ENCODE measurements around the gene ACOX3. TPM values are rescaled to one million over a fixed set of nuclear protein-coding genes. Genes with fewer than 3 reads are reported as not detected.

Gene ACOX3
- total and polyA plus RNA-seq, 4 experiments from 2014 or later, result 13.3 to 17.3 (median 16.4) TPM

DNA sequence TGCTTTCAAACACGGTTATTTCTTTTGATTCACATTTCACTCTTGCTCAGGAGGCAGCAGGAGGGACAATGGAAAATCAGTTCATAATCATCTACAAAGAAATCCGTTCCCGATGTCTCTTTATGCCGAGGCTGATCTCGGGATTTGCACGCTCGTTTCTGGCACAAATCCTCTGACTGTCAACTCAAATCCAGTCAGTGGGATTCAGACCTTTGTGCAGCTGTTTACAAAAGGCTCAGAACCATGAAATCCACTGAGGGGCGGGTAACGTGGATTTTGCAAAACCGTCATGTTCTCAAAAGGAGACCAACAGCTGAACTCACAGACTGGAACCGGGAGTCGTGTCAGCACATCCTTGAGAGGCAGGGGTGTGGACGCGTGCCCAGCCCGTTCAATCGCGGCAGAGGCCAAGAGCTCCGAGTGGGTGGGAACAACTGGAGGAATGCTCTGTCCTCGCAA, 46.4 kb downstream of the ACOX3 start:
- H3K4me3 ChIP-seq (ENCODE audit: low read length in 2 of 2), result no peak overlapping the region
- ChIA-PET CTCF (ENCODE audit: partially characterized antibody) (interaction anchor here (0.7 kb wide), 1 partner anchor 9 kb away, joined by 3 read pairs; no protein-coding TSS in a partner anchor), POLR2A (ENCODE audit: partially characterized antibody) (no interaction called here)
- no peaks in the 10 kb centered on the region for H3K4me1 ChIP-seq (ENCODE audit: insufficient read depth, low read length)
- Mint-ChIP-seq H3K27ac (no peak overlapping the region), H3K4me3 (no peak overlapping the region), H3K27me3 (no peaks in the 10 kb centered on the region), H3K4me1 (no peaks in the 10 kb centered on the region), H3K9me3 (peaks cover 0 to 2% (median 0%) of the 10 kb centered on the region in 8 donors), H3K36me3 (peaks cover 39 to 52% of the 10 kb centered on the region in 2 donors)
- H3K27me3 ChIP-seq (ENCODE audit: insufficient read depth, low read length), result no peaks in the 10 kb centered on the region
- H3K36me3 ChIP-seq (ENCODE audit: insufficient read depth, low read length), result peaks cover 20% of the 10 kb centered on the region
- no peaks in the 10 kb centered on the region for H3K9me3 ChIP-seq (ENCODE audit: control insufficient read depth in 1 of 2, low read length in 2 of 2)
- intact Hi-C loops (cut with micrococcal nuclease), result no loop called here
- H3K27ac ChIP-seq (ENCODE audit: low read depth, low read length), result no peak overlapping the region
- no peak for DNase-seq

DNA sequence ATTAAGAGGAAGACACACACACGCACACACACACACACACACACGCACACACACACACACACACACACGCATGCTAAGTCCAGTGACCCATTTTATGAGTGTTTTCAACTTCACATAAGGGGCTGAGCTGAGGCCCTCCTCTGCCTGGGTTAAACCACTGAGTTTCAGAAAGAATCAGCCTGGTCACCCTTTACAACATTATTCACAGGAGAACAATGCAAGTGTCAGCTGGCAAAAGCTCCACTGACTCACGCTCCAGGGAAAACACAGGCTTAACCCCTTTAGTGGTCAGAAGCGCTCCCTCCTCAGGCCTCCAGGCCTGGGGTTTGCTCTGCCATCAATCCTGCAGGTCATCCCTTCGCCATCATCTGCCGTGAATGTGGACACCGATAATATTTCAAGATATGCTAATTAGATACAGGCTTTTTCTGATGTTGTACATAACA, 46.9 kb downstream of the ACOX3 start:
- Histone ChIP-seq H3K27ac (ENCODE audit: low read depth, low read length) (no peak overlapping the region), H3K4me1 (ENCODE audit: insufficient read depth, low read length) (no peaks in the 10 kb centered on the region), H3K9me3 (ENCODE audit: control insufficient read depth in 1 of 2, low read length in 2 of 2) (no peaks in the 10 kb centered on the region), H3K4me3 (ENCODE audit: low read length in 2 of 2) (no peak overlapping the region), H3K27me3 (ENCODE audit: insufficient read depth, low read length) (no peaks in the 10 kb centered on the region), H3K36me3 (ENCODE audit: insufficient read depth, low read length) (peaks cover 23% of the 10 kb centered on the region)
- Mint-ChIP-seq H3K4me3 (no peak overlapping the region), H3K27me3 (no peaks in the 10 kb centered on the region), H3K4me1 (no peaks in the 10 kb centered on the region), H3K27ac (no peak overlapping the region), H3K9me3 (peaks cover 0 to 2% (median 0%) of the 10 kb centered on the region in 8 donors), H3K36me3 (peaks cover 36 to 52% of the 10 kb centered on the region in 2 donors)
- ChIA-PET POLR2A (ENCODE audit: partially characterized antibody) (no interaction called here), CTCF (ENCODE audit: partially characterized antibody) (interaction anchor here (0.7 kb wide), 1 partner anchor 9 kb away, joined by 3 read pairs; no protein-coding TSS in a partner anchor)
- DNase-seq, result no peak
- intact Hi-C loops (cut with micrococcal nuclease), result no loop called here

GRCh38 chr4:8392591-8393190, 47.8 kb downstream of the ACOX3 start:
- peak in 1 of 5 donors; percentile 11 for DNase-seq
- no peak overlapping the region for H3K4me3 Mint-ChIP-seq
- peaks cover 0 to 2% (median 0%) of the 10 kb centered on the region in 8 donors for H3K9me3 Mint-ChIP-seq
- no peaks in the 10 kb centered on the region for H3K4me1 Mint-ChIP-seq
- POLR2A ChIA-PET (ENCODE audit: partially characterized antibody), result no interaction called here
- H3K36me3 ChIP-seq (ENCODE audit: insufficient read depth, low read length), result peaks cover 23% of the 10 kb centered on the region
- CTCF ChIA-PET (ENCODE audit: partially characterized antibody), result interaction anchor here (1.3 kb wide), 1 partner anchor 10 kb away, joined by 4 read pairs; no protein-coding TSS in a partner anchor
- H3K9me3 ChIP-seq (ENCODE audit: control insufficient read depth in 1 of 2, low read length in 2 of 2), result no peaks in the 10 kb centered on the region
- no peaks in the 10 kb centered on the region for H3K27me3 ChIP-seq (ENCODE audit: insufficient read depth, low read length)
- H3K4me3 ChIP-seq (ENCODE audit: low read length in 2 of 2), result no peak overlapping the region
- H3K27ac ChIP-seq (ENCODE audit: low read depth, low read length), result no peak overlapping the region
- H3K27ac Mint-ChIP-seq, result peak overlapping the region in 1 of 7 donors; percentile 53
- H3K36me3 Mint-ChIP-seq, result peaks cover 35 to 52% of the 10 kb centered on the region in 2 donors
- intact Hi-C loops (cut with micrococcal nuclease), result no loop called here
- no peaks in the 10 kb centered on the region for H3K27me3 Mint-ChIP-seq
- H3K4me1 ChIP-seq (ENCODE audit: insufficient read depth, low read length), result no peaks in the 10 kb centered on the region

DNA sequence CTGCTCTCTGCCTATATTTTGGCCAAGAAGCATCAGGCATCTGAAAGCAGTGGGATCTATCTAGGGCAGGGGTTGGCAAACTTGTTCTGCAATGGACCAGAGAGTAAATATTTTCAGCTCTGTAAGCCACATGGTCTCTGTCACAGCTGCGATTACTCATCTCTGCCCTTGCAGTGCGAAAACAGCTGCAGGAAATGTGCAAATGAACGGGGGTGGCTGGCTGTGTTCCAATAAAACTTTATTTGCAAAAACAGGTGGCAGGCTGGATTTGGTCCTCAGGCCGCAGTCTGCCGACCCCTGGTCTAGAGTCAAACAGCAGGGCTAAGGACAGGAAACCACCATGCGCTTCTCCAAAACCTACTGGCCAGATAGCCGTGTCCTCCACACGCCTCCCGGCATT, 48.6 kb downstream of the ACOX3 start:
- Mint-ChIP-seq H3K27ac (peak overlapping the region in 1 of 7 donors; percentile 51), H3K36me3 (peaks cover 41 to 53% of the 10 kb centered on the region in 2 donors)
- POLR2A ChIA-PET (ENCODE audit: partially characterized antibody), result no interaction called here

DNA sequence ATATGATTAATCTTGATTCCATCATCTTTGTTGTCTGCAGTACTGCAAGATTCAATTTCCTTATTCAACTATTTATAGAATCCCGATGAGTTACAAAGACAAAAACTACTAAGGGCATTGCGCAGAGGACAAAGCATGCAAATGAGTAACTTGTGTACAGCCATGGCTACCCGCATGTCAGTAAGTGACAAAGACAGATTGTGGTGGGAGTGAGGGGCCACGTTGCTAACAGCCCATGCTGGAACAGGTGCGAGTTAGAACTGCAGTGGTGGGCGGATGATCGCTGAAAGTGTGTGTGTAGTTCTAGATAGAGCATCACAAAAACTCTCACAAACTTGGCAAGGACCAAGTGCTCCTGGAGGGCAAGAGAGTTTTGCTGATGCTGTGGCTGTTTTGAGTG, 49.5 kb downstream of the ACOX3 start:
- Mint-ChIP-seq H3K36me3 (peaks cover 41 to 48% of the 10 kb centered on the region in 2 donors), H3K4me1 (no peaks in the 10 kb centered on the region), H3K27me3 (no peaks in the 10 kb centered on the region), H3K4me3 (no peak overlapping the region), H3K9me3 (peaks cover 0 to 2% (median 0%) of the 10 kb centered on the region in 8 donors), H3K27ac (peak overlapping the region in 1 of 7 donors; percentile 4)
- no peaks in the 10 kb centered on the region for H3K9me3 ChIP-seq (ENCODE audit: control insufficient read depth in 1 of 2, low read length in 2 of 2)
- CTCF ChIA-PET (ENCODE audit: partially characterized antibody), result interaction anchor here (1.3 kb wide), 1 partner anchor 12 kb away, joined by 4 read pairs; no protein-coding TSS in a partner anchor
- H3K4me1 ChIP-seq (ENCODE audit: insufficient read depth, low read length), result no peaks in the 10 kb centered on the region
- DNase-seq, result no peak
- H3K4me3 ChIP-seq (ENCODE audit: low read length in 2 of 2), result no peak overlapping the region
- no peaks in the 10 kb centered on the region for H3K27me3 ChIP-seq (ENCODE audit: insufficient read depth, low read length)
- intact Hi-C loops (cut with micrococcal nuclease), result no loop called here
- H3K27ac ChIP-seq (ENCODE audit: low read depth, low read length), result no peak overlapping the region
- peaks cover 23% of the 10 kb centered on the region for H3K36me3 ChIP-seq (ENCODE audit: insufficient read depth, low read length)
- POLR2A ChIA-PET (ENCODE audit: partially characterized antibody), result no interaction called here

More for the DNA sequence above, 48.6 kb downstream of the ACOX3 start:
- no peaks in the 10 kb centered on the region for H3K27me3 Mint-ChIP-seq
- no peak for DNase-seq
- Histone ChIP-seq H3K27me3 (ENCODE audit: insufficient read depth, low read length) (no peaks in the 10 kb centered on the region), H3K9me3 (ENCODE audit: control insufficient read depth in 1 of 2, low read length in 2 of 2) (no peaks in the 10 kb centered on the region), H3K4me1 (ENCODE audit: insufficient read depth, low read length) (no peaks in the 10 kb centered on the region), H3K36me3 (ENCODE audit: insufficient read depth, low read length) (peaks cover 23% of the 10 kb centered on the region), H3K4me3 (ENCODE audit: low read length in 2 of 2) (no peak overlapping the region), H3K27ac (ENCODE audit: low read depth, low read length) (no peak overlapping the region)
- H3K9me3 Mint-ChIP-seq, result peaks cover 0 to 2% (median 0%) of the 10 kb centered on the region in 8 donors
- CTCF ChIA-PET (ENCODE audit: partially characterized antibody), result interaction anchor here (1.3 kb wide), 1 partner anchor 11 kb away, joined by 4 read pairs; no protein-coding TSS in a partner anchor
- intact Hi-C loops (cut with micrococcal nuclease), result no loop called here
- H3K4me1 Mint-ChIP-seq, result no peaks in the 10 kb centered on the region
- H3K4me3 Mint-ChIP-seq, result no peak overlapping the region

GRCh38 chr4:8390577-8390976, 49.9 kb downstream of the ACOX3 start:
- Mint-ChIP-seq H3K4me1 (no peaks in the 10 kb centered on the region), H3K4me3 (no peak overlapping the region), H3K9me3 (peaks cover 0 to 2% (median 0%) of the 10 kb centered on the region in 8 donors), H3K27me3 (no peaks in the 10 kb centered on the region), H3K27ac (no peak overlapping the region), H3K36me3 (peaks cover 42 to 46% of the 10 kb centered on the region in 2 donors)
- no peak for DNase-seq
- no peaks in the 10 kb centered on the region for H3K9me3 ChIP-seq (ENCODE audit: control insufficient read depth in 1 of 2, low read length in 2 of 2)
- ChIA-PET POLR2A (ENCODE audit: partially characterized antibody) (no interaction called here), CTCF (ENCODE audit: partially characterized antibody) (no interaction called here)
- H3K4me3 ChIP-seq (ENCODE audit: low read length in 2 of 2), result no peak overlapping the region
- H3K27me3 ChIP-seq (ENCODE audit: insufficient read depth, low read length), result no peaks in the 10 kb centered on the region
- peaks cover 19% of the 10 kb centered on the region for H3K36me3 ChIP-seq (ENCODE audit: insufficient read depth, low read length)
- no peaks in the 10 kb centered on the region for H3K4me1 ChIP-seq (ENCODE audit: insufficient read depth, low read length)
- no peak overlapping the region for H3K27ac ChIP-seq (ENCODE audit: low read depth, low read length)
- intact Hi-C loops (cut with micrococcal nuclease), result no loop called here

DNA sequence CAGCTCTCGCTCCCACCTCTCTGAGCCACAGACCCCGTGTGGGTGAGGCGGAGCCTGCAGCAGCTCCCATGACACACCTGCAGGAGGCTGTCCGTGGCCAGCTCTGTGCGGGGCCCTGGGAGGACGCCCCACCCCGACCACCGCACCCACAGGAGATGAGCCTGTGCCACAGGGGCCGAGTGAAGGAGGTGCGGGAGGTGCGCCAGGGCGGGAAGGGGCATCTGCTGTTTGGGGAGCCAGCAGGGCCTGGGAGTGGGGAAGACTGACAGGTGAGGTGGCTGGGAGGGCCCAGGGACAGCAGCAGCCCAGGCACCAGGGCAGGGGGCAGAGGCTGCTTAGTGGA, 52.0 kb downstream of the ACOX3 start:
- POLR2A ChIA-PET (ENCODE audit: partially characterized antibody), result no interaction called here
- Histone ChIP-seq H3K27me3 (ENCODE audit: insufficient read depth, low read length) (no peaks in the 10 kb centered on the region), H3K9me3 (ENCODE audit: control insufficient read depth in 1 of 2, low read length in 2 of 2) (no peaks in the 10 kb centered on the region), H3K4me1 (ENCODE audit: insufficient read depth, low read length) (no peaks in the 10 kb centered on the region), H3K27ac (ENCODE audit: low read depth, low read length) (no peak overlapping the region), H3K36me3 (ENCODE audit: insufficient read depth, low read length) (peaks cover 18% of the 10 kb centered on the region), H3K4me3 (ENCODE audit: low read length in 2 of 2) (no peak overlapping the region)
- Mint-ChIP-seq H3K36me3 (peaks cover 38 to 40% of the 10 kb centered on the region in 2 donors), H3K9me3 (peaks cover 0 to under 1% (median 0%) of the 10 kb centered on the region in 8 donors), H3K27me3 (no peaks in the 10 kb centered on the region), H3K4me1 (no peaks in the 10 kb centered on the region), H3K27ac (no peak overlapping the region), H3K4me3 (no peak overlapping the region)
- DNase-seq, result no peak
- CTCF ChIA-PET (ENCODE audit: partially characterized antibody), result no interaction called here
- intact Hi-C loops (cut with micrococcal nuclease), result no loop called here

All from CD4-positive, alpha-beta memory T cell (primary cell).